K562 (cell line): ENCODE results near the gene PRPF6. TPM values are rescaled to one million over a fixed set of nuclear protein-coding genes. Genes with fewer than 3 reads are reported as not detected.

Source experiments
- ATAC-seq: fragments of 200-7000 bp; cut with Tn5 transposase; 3 replicates; pipeline ENCODE4 v1.9.1; 2020; ENCODE audit warnings: moderate library complexity
- BruUV-seq: library from RNA; stranded (reverse); fragments of 400-500 nt; replicated peaks from 2 replicates; lab custom pipeline; 2021; lab: Mats Ljungman, UMichigan
- CTCF ChIA-PET: fragments of 300-600 bp; formaldehyde crosslinking; extraction: SDS; loops from one replicate; lab custom pipeline; 2021; ENCODE audit warnings: low intra/inter-chr PET ratio; lab: Yijun Ruan, JAX
- POLR2A ChIA-PET: fragments of 300-600, 350-650 bp; sonication (Branson Sonifier 250); formaldehyde crosslinking; extraction: SDS; loops from one replicate; lab custom pipeline; 2021; ENCODE audit warnings: antibody characterized with exemption, inconsistent platforms; lab: Yijun Ruan, JAX
- DNase-seq, 4 experiments: peaks; one replicate each; pipeline versions ENCODE4 v3.0.0 to v3.0.0-alpha.2; 2011 to 2018; ENCODE audit warnings: low spot score in 3 of 4, mixed read lengths in 3 of 4; ENCODE audit errors: extremely low read depth in 1 of 4
- FAIRE-seq: peaks from 2 replicates; lab custom pipeline; 2011; peaks lifted over from hg19 to GRCh38; lab: Jason Lieb, UNC
- H2AFZ ChIP-seq: 2 replicates; pipeline ENCODE4 v1.6.0; 2011; ENCODE audit warnings: low read depth, low read length, control low read depth, inconsistent platforms
- H3K27ac ChIP-seq: fragments of 200-600 bp; 3 replicates; pipeline ENCODE4 v1.8.0; 2011; ENCODE audit warnings: low read depth, mild to moderate bottlenecking, control low read depth, inconsistent platforms, low read length, moderate library complexity, mixed read lengths; ENCODE audit errors: extremely low read depth
- H3K27me3 ChIP-seq, 2 experiments: fragments of 300-600 bp in 1 of 2; 2 replicates in 1 of 2; 3 replicates in 1 of 2; pipeline versions ENCODE4 v1.6.0 to v1.8.0; 2011; ENCODE audit warnings: inconsistent platforms in 2 of 2, low read length in 2 of 2, mild to moderate bottlenecking in 1 of 2, mixed read lengths in 1 of 2, moderate library complexity in 1 of 2; ENCODE audit not compliant: control insufficient read depth in 2 of 2, insufficient read depth in 2 of 2
- H3K36me3 ChIP-seq: fragments of 300-600 bp; 3 replicates; pipeline ENCODE4 v1.8.0; 2011; ENCODE audit warnings: mild to moderate bottlenecking, low read length, inconsistent platforms; ENCODE audit not compliant: control insufficient read depth, insufficient read depth
- H3K4me1 ChIP-seq, 2 experiments: fragments of 200-600 bp in 1 of 2; replicated peaks in 1 of 2; 2 replicates in 1 of 2; 3 replicates in 1 of 2; pipeline versions ENCODE4 v1.5.1 to v1.8.0; 2011; ENCODE audit warnings: inconsistent platforms in 2 of 2, low read length in 2 of 2, mild to moderate bottlenecking in 1 of 2, mixed read lengths in 1 of 2, moderate library complexity in 1 of 2; ENCODE audit not compliant: control insufficient read depth in 2 of 2, insufficient read depth in 2 of 2
- H3K4me2 ChIP-seq: 2 replicates; pipeline ENCODE4 v1.6.1; 2011; ENCODE audit warnings: low read length, control low read depth, inconsistent platforms, mixed read lengths; ENCODE audit not compliant: insufficient read depth
- H3K4me3 ChIP-seq: fragments of 200-600 bp; sonication (generic), shearing (Covaris generic); 2 replicates; pipeline ENCODE4 v1.5.1; 2016; ENCODE audit warnings: control low read depth, inconsistent platforms
- H3K79me2 ChIP-seq: fragments of 200-600 bp; 3 replicates; pipeline ENCODE4 v1.8.0; 2011; ENCODE audit warnings: low read length, inconsistent platforms; ENCODE audit not compliant: control insufficient read depth, insufficient read depth
- H3K9ac ChIP-seq, 2 experiments: 2 replicates each; pipeline versions ENCODE4 v1.6.0 to v1.6.1; 2011; ENCODE audit warnings: low read depth in 2 of 2, low read length in 2 of 2, control low read depth in 1 of 2, inconsistent platforms in 1 of 2, mild to moderate bottlenecking in 1 of 2, mixed read lengths in 1 of 2; ENCODE audit not compliant: insufficient read depth in 1 of 2
- H3K9me1 ChIP-seq: one replicate; pipeline ENCODE4 v1.6.0; 2011; ENCODE audit warnings: inconsistent platforms, mild to moderate bottlenecking, low read length, moderate library complexity; ENCODE audit not compliant: control insufficient read depth, insufficient read depth
- H3K9me3 ChIP-seq: replicated peaks from 2 replicates; pipeline ENCODE4 v1.5.1; 2011; ENCODE audit warnings: low read depth, low read length, inconsistent platforms; ENCODE audit not compliant: control insufficient read depth, insufficient read depth
- H4K20me1 ChIP-seq: replicated peaks from 2 replicates; pipeline ENCODE4 v1.6.1; 2011; ENCODE audit warnings: low read length, inconsistent platforms, mixed read lengths; ENCODE audit not compliant: control insufficient read depth, insufficient read depth
- RERE ChIP-seq: sonication (generic); formaldehyde crosslinking; IDR thresholded peaks from 2 replicates; pipeline ENCODE4 v1.8.0; 2023; ENCODE audit warnings: missing genetic modification reagents, mild to moderate bottlenecking, borderline replicate concordance
- TCF15 ChIP-seq: fragments of 250-450 bp; sonication (Bioruptor Pico); IDR thresholded peaks from 2 replicates; pipeline ENCODE4 v1.8.0; 2022; ENCODE audit warnings: moderate library complexity, mild to moderate bottlenecking, inconsistent platforms
- WGBS: fragments of 100-300 bp; shearing (Covaris generic); methylation state at CpG from one replicate; pipeline ENCODE4 v1.1.6; 2016; ENCODE audit warnings: low coverage, mixed read lengths; ENCODE audit not compliant: insufficient coverage; ENCODE audit errors: missing lambda C conversion rate; 5-methylcytosine and 5-hydroxymethylcytosine counted together
- in situ Hi-C: fragments of 300-500 bp; cut with MboI; formaldehyde crosslinking; loops from 4 replicates; pipeline ENCODE4 v1.15.0; 2018; ENCODE audit warnings: inconsistent platforms, mixed read lengths
- intact Hi-C: fragments of 100-400 bp; cut with micrococcal nuclease; formaldehyde crosslinking; loops from 2 replicates; pipeline ENCODE4 v1.14.2; 2022
- polyA plus RNA-seq, 8 experiments: library from polyadenylated mRNA; depleted of rRNA in 4 of 8; stranded (reverse) in 5 of 8; unstranded in 3 of 8; fragments of >200 nt; fragmentation: Nextera tagmentation in 2 of 8; fragmentation: Illumina TruSeq in 1 of 8; extraction: Ambion mirVana in 2 of 8; extraction: Trizol in 1 of 8; gene quantifications; 2 replicates each; pipeline versions ENCODE4 v1.2.1 to v1.2.3, GENCODE V29; 2011 to 2014; ENCODE audit warnings: inconsistent platforms in 1 of 8, missing spikeins in 1 of 8
- total RNA-seq, 7 experiments: library from RNA; depleted of rRNA in 6 of 7; stranded (reverse); fragments of >200 nt in 6 of 7; fragmentation: Illumina TruSeq in 2 of 7; extraction: Trizol in 2 of 7; gene quantifications; 2 replicates each; pipeline versions ENCODE4 v1.2.1 to v1.2.3, GENCODE V29; 2011 to 2021; ENCODE audit warnings: low replicate concordance in 1 of 7

Gene PRPF6
- total and polyA plus RNA-seq, 9 of the 15 experiments (the other 6 are each of a cell fraction or from before 2014, with no cell fraction given): 4.2 to 83.2 (median 59.9) TPM

DNA sequence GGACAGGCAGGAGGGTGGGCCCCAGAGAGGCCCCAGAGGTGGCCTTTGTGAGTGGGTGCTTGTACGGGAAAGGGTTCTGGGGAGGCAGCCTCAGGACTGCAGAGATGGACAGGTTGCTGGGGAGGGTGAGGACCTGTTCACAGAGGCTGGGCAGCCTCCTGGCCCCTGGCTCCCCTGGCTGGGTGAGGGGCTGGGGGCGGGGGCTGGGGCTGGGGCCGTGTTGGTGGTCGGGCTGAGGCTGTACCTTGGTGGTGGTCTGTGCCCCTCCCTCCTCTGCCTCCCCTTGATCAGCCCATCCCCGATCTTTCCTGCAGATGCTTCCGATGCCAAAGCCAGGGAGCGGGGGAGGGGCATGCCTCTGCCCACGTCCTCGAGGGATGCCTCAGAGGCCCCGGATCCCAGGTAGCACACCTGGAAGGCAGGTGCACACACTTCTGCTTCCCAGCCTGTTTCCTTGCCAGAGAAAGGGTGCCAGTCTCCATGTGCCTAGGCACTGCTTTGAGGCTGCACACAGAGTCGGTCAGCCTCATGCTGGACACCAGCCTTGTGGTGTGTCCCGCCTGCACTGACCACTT, 86.9 kb downstream of the PRPF6 start:
- FAIRE-seq (no peak), DNase-seq (no peak), ATAC-seq (no peak)
- Histone ChIP-seq H3K36me3 (no peaks in the 10 kb centered on the region), H2AFZ (no peak overlapping the region), H4K20me1 (no peaks in the 10 kb centered on the region), H3K79me2 (peaks cover 4% of the 10 kb centered on the region; the same call in 2 of the 3 replicates), H3K27me3 (no peaks in the 10 kb centered on the region), H3K27ac (no peak overlapping the region), H3K4me1 (peaks cover 30 to 95% of the 10 kb centered on the region in 2 experiments), H3K4me3 (no peak overlapping the region), H3K4me2 (no peak overlapping the region), H3K9me1 (peaks cover 3% of the 10 kb centered on the region), H3K9me3 (no peaks in the 10 kb centered on the region), H3K9ac (peak overlapping the region in 1 of 2 experiments; percentile 76; a peak in 1 of 4 replicates)
- no TSS peak for BruUV-seq
- 52% methylated on average over 9 of the region's 12 CpGs for WGBS
- intact Hi-C loops: no loop called here
- no peak for TF ChIP-seq RERE
- no peak for TF ChIP-seq TCF15 (CRISPR knock-in tag)
- ChIA-PET POLR2A (interaction anchor here (0.6 to 1.0 kb wide), 2 partner anchors 9 to 18 kb away, joined by 4 to 5 read pairs; no protein-coding TSS in a partner anchor), CTCF (no interaction called here)
- in situ Hi-C loops: no loop called here
